HG03025 (cell line): Measurements from ENCODE around the gene TSPAN32.
"Not testable (repeated sequence)": the region's sequence is repeated elsewhere in the genome, so short reads cannot be mapped to it uniquely, and the experiment has no call there.

Experiments used
- ATAC-seq: cut with Tn5 transposase; IDR thresholded peaks from one replicate; pipeline ENCODE4 v1.9.1; 2021; ENCODE audit warnings: mild to moderate bottlenecking, moderate library complexity; ENCODE audit not compliant: unreplicated experiment, low FRiP score

The TSPAN32 gene

DNA sequence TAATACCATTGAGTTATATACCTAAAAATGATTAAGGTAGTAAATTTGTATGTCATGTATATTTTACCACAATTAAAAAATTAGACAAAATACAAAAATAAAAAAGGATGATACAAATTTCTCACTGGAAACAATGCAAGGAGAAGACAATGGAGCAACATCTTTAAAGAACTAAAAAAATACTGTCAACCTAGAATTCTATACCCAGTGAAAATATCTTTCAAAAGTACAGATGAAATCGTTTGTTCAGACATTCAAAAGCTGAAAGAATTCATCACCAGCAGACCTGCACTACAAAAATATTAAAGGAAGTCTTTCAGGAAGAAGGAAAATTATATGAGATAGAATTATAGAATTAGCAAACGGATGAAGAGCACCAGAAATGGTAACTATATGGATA, 21.6 kb upstream of the TSPAN32 start:
- no peak for ATAC-seq

GRCh38 chr11:2286350-2286749, 15.5 kb upstream of the TSPAN32 start:
- not testable (repeated sequence) for ATAC-seq

- no peak for ATAC-seq
Measured at GRCh38 chr11:2287091-2287490, 14.7 kb upstream of the TSPAN32 start.

GRCh38 chr11:2289350-2289749, 12.5 kb upstream of the TSPAN32 start:
- no peak for ATAC-seq

DNA sequence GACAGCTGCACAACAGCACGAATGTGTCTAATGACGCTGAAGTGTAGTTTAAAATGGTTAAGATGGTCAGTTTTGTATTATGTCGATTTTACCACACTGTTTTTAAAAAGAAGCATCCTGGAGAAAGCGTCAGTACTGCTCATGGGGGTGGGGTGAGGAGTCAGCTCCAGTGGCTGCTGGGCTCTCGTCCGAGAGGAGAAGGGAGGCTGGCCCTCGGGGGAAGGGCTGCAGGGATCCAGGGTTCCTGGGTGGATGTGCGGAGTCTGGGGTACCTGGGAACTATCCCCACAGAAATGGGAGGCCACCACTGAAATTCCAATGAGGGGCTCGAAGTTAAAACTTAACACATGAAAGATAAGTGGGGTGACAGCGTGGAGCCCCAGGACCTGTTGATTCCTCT, 12.0 kb upstream of the TSPAN32 start:
- no peak for ATAC-seq

DNA sequence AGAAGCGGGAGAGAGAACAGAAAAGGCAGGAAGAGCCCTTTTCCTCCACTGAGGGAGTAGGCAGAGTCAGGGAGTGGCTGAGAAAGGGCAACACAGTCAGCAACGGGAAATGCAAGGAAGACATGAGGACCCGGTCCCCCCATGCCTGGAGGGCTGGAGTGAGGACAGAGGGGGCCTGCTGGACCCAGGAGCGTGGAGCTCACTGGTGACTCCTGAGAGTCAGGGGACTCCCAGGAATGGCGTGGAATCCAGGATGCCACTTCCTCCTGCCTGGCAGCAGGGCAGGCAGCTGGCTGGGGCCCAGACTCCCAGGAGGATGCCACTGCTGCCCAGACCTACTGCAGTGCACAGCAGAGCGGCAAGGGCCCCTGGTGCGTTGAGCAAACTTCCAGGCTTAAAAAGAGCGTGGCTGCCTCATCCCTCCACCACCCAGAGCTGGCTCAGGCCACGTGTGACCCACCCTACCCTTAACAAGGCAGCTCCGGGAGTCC, 11.4 kb upstream of the TSPAN32 start:
- no peak for ATAC-seq

- no peak for ATAC-seq
Measured at GRCh38 chr11:2293531-2293971, 8.3 kb upstream of the TSPAN32 start.

DNA sequence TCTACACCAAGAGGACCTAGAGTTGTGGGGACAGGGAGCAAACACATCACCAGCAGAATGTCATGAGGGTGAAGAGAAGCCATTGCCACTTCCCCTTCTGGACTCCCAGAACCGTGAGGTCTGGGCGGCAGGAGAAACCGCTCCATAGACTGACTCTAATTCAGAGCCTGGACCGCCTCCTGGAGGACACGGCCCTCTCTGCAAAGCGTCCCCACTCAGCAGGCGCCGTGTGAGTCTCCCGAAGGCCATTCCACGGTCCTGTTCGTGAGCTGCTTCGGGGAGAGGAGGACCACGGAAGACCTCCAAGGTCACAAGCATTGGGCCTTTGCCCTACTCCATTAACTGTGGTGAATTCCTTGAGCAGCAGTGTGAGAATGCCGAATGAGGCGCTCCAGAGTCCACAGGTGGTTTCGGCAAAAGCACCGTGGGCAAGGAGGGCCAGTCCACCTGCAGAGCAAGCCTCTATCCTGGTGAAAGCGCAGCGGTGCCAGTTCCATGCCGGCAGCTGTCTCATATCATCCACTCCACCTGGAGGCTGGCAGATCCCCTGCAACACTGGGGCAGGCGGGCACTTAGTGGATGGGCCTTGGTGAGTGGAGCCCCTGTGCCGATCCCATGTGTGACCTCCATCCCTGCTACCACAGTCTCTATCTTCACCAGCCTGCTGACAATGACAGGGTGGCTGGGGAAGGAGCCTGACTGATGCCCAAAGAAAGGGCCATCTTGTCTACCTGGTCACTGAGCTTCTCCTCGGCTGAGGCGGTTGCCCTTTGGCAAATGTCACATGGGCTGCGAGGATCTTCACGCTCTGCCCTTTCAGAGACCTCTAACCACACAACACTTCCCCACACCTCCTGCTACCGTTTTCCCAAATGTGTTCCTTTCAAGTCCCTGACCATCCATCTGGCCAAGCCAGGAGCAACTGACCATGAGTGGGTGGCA, 7.6 kb upstream of the TSPAN32 start:
- ATAC-seq, result no peak

DNA sequence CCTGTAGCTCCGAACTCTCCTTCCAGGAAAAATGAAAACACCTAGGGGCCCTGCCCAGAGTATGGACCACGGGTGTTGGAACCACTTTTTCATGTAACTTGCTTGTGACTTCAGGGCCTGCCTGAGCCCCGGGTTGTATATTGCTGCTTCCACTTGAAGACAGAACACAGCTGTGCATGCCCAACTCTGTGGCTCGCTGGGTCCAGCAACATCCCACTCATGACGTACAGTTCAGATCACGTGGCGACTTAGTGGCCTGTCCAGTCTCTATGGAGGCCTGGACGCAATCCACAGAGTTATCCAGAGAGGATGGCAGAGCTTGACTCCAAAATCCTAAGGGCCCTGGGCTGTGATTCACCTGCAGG, 6.9 kb upstream of the TSPAN32 start:
- no peak for ATAC-seq

DNA sequence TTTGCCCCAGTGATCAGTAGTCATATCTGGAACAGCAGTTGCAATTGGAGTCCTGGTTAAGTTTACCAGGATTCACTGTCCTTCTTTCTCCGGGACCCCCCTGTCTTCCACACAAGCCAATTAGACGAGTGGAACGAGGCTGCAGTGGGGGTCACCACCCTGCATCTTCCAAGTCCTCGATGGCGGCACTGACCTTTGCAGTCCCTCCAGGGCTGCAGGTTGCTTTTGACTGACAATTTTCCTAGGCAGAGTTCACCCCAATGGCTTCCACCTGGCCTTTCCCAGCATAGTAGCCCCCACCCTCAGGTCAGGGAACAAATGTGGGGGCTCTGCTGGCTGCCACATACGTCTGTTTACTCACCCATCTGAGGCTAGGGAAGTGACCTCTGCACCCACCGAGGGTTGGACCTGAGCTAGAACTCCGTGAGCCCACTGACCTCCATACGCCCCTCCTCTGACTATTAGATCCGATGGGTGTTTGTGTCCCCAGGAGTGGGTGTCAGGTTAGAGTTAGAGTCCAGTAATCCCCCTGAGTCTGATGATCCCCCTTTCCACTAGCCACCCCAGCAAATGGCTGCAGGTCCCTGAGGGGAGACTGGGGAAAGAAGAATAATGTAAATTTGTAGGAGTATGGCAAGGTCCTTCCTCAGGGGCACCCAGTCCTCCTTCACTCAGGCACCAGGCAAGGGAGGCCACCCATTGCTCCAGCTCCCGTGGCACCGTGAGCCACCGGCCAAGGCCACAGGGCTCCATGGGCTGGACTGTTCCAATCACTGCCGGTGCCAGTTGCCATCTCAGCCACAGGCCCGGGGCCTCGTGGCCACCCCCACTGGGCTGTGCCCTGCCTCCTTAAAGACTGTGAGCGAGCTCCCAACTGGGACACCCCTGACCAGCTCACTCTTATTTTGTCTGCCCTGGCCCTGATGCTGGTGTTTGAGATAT, 5.6 kb upstream of the TSPAN32 start:
- no peak for ATAC-seq

- no peak for ATAC-seq
Measured at GRCh38 chr11:2296913-2297622, 4.7 kb upstream of the TSPAN32 start.

DNA sequence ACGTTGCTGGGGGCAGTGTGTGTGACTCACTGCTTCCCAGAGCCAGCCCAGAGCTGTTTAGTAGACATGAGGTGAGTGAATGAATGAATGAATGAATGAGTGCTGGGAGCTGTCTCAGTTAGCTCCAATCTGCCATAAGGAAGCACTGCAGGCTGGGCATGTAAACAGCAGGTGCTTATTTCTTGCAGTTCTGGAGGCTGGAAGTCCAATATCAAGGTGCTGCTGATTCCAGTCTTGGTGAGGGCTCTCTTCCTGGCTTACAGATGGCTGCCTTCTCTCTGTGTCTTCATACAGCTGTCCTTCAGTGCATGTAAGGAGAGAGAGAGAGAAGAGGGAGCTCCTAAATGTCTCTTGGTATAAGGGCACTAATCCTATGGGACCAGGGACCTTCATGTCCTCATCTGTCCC, 4.2 kb upstream of the TSPAN32 start:
- no peak for ATAC-seq

GRCh38 chr11:2298131-2298794, 3.5 kb upstream of the TSPAN32 start:
- no peak for ATAC-seq

DNA sequence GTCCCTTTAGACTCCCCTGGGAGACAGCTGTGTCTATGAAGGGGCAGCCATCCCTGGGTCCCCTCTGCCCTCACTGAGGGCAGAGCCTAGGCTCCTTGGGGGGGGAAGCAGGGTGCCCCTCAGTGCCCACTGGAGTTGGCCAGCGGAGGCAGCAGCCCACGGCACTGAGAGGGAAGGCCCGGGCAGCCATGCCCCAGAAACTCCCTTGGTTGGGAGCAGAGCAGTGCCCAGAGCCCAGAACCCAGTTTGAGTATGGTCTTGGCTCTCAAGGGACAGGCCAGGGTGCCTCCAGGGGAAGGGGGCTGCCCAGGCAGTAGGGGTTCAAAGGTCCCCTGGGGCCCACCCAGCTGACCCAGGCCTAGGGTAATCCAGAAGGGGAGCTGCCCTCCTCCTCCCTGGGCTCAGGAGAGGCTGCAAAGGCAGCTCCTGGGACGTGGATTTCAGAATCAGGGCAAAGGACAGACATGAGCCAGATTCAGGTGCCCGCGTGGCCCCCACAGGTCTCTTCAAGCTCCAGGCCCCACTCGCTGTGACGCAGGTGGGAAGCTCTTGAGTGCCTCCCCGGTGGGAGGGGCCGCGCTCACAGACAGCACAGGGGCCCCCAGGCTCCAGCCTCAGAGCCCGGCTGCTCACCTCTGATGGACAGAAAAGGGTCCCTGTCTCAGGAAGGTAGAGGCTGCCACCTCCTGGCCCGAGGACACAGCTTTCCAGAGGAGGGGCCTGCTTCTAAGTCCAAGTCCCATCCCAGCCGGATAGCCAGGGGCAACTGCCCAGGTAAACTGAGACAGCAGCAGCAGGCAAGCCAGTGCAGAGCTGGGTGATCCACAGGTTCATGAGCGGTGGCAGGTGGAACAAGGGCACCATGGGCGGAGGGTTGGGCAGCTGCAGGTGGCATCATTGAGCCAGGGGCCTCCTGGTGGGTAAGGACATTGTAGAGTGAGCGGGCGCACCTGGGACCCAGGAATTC, 2.7 kb upstream of the TSPAN32 start:
- ATAC-seq, result no peak

DNA sequence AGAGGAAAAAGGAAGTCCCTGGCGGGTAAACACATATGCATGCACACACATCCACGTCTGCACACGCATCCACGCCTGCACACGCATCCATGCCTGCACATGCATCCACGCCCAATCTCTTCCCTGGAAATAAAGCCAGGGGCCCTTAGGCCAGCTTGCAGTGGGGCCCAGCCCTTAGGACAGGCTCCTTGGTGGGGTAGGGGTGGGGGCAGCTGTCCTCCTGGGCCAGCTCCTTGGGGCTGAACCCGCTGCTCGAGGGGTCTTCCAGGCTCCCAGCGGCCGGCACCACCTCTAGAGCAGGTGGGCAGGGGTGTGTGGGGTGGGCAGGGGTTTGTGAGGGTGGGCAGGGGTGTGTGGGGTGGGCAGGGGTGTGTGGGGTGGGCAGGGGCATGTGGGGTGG, 2.0 kb upstream of the TSPAN32 start:
- no peak for ATAC-seq

DNA sequence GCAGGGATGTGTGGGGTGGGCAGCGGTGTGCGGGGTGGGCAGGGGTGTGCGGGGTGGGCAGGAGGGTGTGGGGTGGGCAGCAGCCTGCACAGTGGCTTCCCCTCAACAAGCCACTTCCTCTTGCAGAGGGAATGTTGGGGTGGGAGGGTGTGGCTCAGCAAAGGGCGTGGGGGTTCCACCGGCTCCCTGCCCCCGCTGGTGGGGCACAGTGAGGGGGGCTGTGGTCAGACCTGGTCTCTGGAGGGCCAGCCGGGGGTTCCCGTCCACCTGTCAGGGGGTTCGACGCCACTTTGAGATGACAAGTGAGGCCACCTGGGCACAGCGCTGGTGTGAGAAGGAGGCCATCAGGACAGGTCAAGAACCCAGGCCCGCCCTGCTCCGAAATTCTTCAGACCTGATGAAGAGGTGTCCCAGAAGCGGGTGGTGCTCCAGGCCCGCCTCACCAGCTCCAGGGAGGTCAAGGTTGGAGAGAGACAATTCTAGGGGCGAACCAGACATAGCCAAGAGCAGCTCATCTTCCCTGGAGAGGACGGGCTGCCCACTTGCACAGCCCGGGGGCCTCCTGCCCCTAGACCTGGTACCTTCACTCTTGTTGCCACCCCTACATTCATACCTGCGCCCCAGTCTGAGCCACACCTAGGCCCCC, 1.4 kb upstream of the TSPAN32 start:
- no peak for ATAC-seq

- ATAC-seq, result no peak
Measured at GRCh38 chr11:2300936-2301630, 730 bp upstream of the TSPAN32 start.
